Lower leg skin (tissue), 3 donors: ENCODE measurements around the gene LITAF.
"Not testable (repeated sequence)": the region's sequence is repeated elsewhere in the genome, so short reads cannot be mapped to it uniquely, and the experiment has no call there.

Experiments
- POLR2A ChIP-seq, 2 donors: fragments of 450-650 bp; IDR thresholded peaks; one replicate each; pipeline ENCODE4 v1.6.1; 2016 to 2017; ENCODE audit warnings: antibody characterized with exemption in 2 of 2, mild to moderate bottlenecking in 1 of 2, moderate library complexity in 1 of 2
- TF ChIP-seq, protein P1 (sequence below), 3 donors: fragments of 450-650 bp; IDR thresholded peaks; one replicate each; pipeline ENCODE4 v1.5.1; 2016; ENCODE audit warnings: antibody characterized with exemption in 3 of 3, mild to moderate bottlenecking in 3 of 3, moderate library complexity in 2 of 3

DNA sequence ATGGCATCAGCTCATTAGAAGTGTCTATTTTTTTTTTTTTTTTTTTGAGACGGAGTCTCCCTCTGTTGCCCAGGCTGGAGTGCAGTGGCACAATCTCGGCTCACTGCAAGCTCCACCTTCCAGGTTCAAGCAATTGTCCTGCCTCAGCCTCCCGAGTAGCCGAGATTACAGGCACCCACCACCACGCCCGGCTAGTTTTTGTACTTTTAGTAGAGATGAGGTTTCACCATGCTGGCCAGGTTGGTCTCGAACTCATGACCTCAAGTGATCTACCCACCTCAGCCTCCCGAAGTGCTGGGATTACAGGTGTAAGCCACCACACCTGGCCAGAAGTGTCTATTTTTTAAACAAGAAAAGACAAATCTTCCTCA lies 9.4 kb downstream of the LITAF start:
- TF ChIP-seq, protein P1, sequence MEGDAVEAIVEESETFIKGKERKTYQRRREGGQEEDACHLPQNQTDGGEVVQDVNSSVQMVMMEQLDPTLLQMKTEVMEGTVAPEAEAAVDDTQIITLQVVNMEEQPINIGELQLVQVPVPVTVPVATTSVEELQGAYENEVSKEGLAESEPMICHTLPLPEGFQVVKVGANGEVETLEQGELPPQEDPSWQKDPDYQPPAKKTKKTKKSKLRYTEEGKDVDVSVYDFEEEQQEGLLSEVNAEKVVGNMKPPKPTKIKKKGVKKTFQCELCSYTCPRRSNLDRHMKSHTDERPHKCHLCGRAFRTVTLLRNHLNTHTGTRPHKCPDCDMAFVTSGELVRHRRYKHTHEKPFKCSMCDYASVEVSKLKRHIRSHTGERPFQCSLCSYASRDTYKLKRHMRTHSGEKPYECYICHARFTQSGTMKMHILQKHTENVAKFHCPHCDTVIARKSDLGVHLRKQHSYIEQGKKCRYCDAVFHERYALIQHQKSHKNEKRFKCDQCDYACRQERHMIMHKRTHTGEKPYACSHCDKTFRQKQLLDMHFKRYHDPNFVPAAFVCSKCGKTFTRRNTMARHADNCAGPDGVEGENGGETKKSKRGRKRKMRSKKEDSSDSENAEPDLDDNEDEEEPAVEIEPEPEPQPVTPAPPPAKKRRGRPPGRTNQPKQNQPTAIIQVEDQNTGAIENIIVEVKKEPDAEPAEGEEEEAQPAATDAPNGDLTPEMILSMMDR (IDR thresholded peaks at IDR 0.05), result not testable (repeated sequence)
- not testable (repeated sequence) for TF ChIP-seq POLR2A (IDR thresholded peaks at IDR 0.05)
